GM12878 (cell line): Measurements from ENCODE around the gene NAT8L. TPM values are rescaled to one million over a fixed set of nuclear protein-coding genes. Genes with fewer than 3 reads are reported as not detected.

Source experiments
- ATAC-seq: fragments of 200-7000 bp; cut with Tn5 transposase; 3 replicates; pipeline ENCODE4 v1.9.1; 2020; ENCODE audit warnings: mild to moderate bottlenecking, moderate library complexity
- BruUV-seq: library from RNA; stranded (reverse); fragments of 400-500 nt; replicated peaks from 2 replicates; lab custom pipeline; 2021; lab: Mats Ljungman, UMichigan
- CTCF ChIA-PET: fragments of 300-600 bp; sonication (Branson Sonifier 250); formaldehyde crosslinking; extraction: SDS; loops from one replicate; lab custom pipeline; 2021; ENCODE audit warnings: inconsistent platforms; lab: Yijun Ruan, JAX
- POLR2A ChIA-PET: fragments of 350-600 bp; formaldehyde crosslinking; extraction: SDS; loops from one replicate; lab custom pipeline; 2021; ENCODE audit warnings: inconsistent platforms; lab: Charles Lee
- RAD21 ChIA-PET: fragments of 300-600 bp; sonication (Branson Sonifier 250); formaldehyde crosslinking; loops from one replicate; lab custom pipeline; 2023; ENCODE audit warnings: antibody characterized with exemption; ENCODE audit not compliant: unreplicated experiment; lab: Charles Lee
- SMC1A ChIA-PET: fragments of 300-600 bp; sonication (Branson Sonifier 250); formaldehyde crosslinking; loops from one replicate; lab custom pipeline; 2023; ENCODE audit not compliant: unreplicated experiment, uncharacterized antibody; lab: Charles Lee
- DNase-seq: peaks from one replicate; pipeline ENCODE4 v3.0.0-alpha.2; 2011; ENCODE audit warnings: low read depth, low spot score
- FAIRE-seq: peaks from 3 replicates; lab custom pipeline; 2011; peaks lifted over from hg19 to GRCh38; lab: Jason Lieb, UNC
- H2AFZ ChIP-seq: 2 replicates; pipeline ENCODE4 v1.6.0; 2011; ENCODE audit warnings: low read depth, low read length, control low read depth; ENCODE audit not compliant: control insufficient read depth
- H3K27ac ChIP-seq: 2 replicates; pipeline ENCODE4 v1.5.1; 2011; ENCODE audit warnings: control low read depth; ENCODE audit not compliant: control insufficient read depth, insufficient read depth
- H3K27me3 ChIP-seq, 2 experiments: replicated peaks in 1 of 2; 2 replicates each; pipeline versions ENCODE4 v1.6.0 to v1.6.1; 2011; ENCODE audit warnings: low read length in 1 of 2; ENCODE audit not compliant: control insufficient read depth in 2 of 2, insufficient read depth in 2 of 2
- H3K36me3 ChIP-seq, 2 experiments: 2 replicates each; pipeline ENCODE4 v1.5.1; 2011; ENCODE audit warnings: low read length in 1 of 2; ENCODE audit not compliant: control insufficient read depth in 2 of 2, insufficient read depth in 2 of 2
- H3K4me1 ChIP-seq: 2 replicates; pipeline ENCODE4 v1.6.1; 2011; ENCODE audit warnings: mild to moderate bottlenecking, low read length, moderate library complexity, mixed read lengths; ENCODE audit not compliant: control insufficient read depth, insufficient read depth
- H3K4me2 ChIP-seq: 2 replicates; pipeline ENCODE4 v1.6.0; 2011; ENCODE audit warnings: control low read depth; ENCODE audit not compliant: control insufficient read depth, insufficient read depth
- H3K4me3 ChIP-seq: fragments of 200-600 bp; sonication (generic); 2 replicates; pipeline ENCODE4 v1.5.1; 2016
- H3K79me2 ChIP-seq: 2 replicates; pipeline ENCODE4 v1.6.0; 2011; ENCODE audit warnings: low read length; ENCODE audit not compliant: control insufficient read depth, insufficient read depth
- H3K9ac ChIP-seq: 2 replicates; pipeline ENCODE4 v1.8.0; 2011; ENCODE audit warnings: low read length, control low read depth, mixed read lengths; ENCODE audit not compliant: control insufficient read depth, insufficient read depth
- H3K9me3 ChIP-seq: replicated peaks from 3 replicates; pipeline ENCODE4 v1.5.1; 2011; ENCODE audit warnings: mild to moderate bottlenecking, low read length; ENCODE audit not compliant: control insufficient read depth, insufficient read depth
- H4K20me1 ChIP-seq: 2 replicates; pipeline ENCODE4 v1.6.0; 2011; ENCODE audit not compliant: control insufficient read depth, insufficient read depth
- GATAD2B ChIP-seq: fragments of 450-650 bp; conservative IDR thresholded peaks from 2 replicates; pipeline ENCODE4 v1.6.1; 2017; ENCODE audit warnings: low read depth, mild to moderate bottlenecking, moderate library complexity
- HCFC1 ChIP-seq: fragments of 150-350 bp; IDR thresholded peaks from 2 replicates; pipeline ENCODE4 v1.6.1; 2014; ENCODE audit warnings: low read length
- IKZF1 ChIP-seq: fragments of 450-650 bp; conservative IDR thresholded peaks from 2 replicates; pipeline ENCODE4 v1.6.1; 2017; ENCODE audit warnings: antibody characterized with exemption, mild to moderate bottlenecking
- JUNB ChIP-seq: IDR thresholded peaks from 2 replicates; pipeline ENCODE4 v1.6.1; 2016; ENCODE audit warnings: antibody characterized with exemption, mild to moderate bottlenecking
- SIX5 ChIP-seq: IDR thresholded peaks from 2 replicates; pipeline ENCODE4 v1.6.1; 2011; ENCODE audit warnings: mild to moderate bottlenecking, low read depth, low read length, moderate library complexity; ENCODE audit not compliant: severe bottlenecking
- STAT1 ChIP-seq: fragments of 450-650 bp; conservative IDR thresholded peaks from 2 replicates; pipeline ENCODE4 v1.6.1; 2014; ENCODE audit warnings: antibody characterized with exemption, mild to moderate bottlenecking
- WGBS: methylation state at CpG from one replicate; pipeline ENCODE4 v1.1.6; 2016; ENCODE audit warnings: low lambda C conversion rate; ENCODE audit not compliant: insufficient replicate concordance, insufficient coverage; ENCODE audit errors: missing lambda C conversion rate; 5-methylcytosine and 5-hydroxymethylcytosine counted together
- in situ Hi-C: fragments of 300-500 bp; cut with MboI; formaldehyde crosslinking; loops from 9 replicates; pipeline ENCODE4 v1.14.3; 2018; ENCODE audit warnings: mixed read lengths
- intact Hi-C: fragments of 100-400 bp; cut with micrococcal nuclease; formaldehyde crosslinking; loops from one replicate; pipeline ENCODE4 v1.14.2; 2022; ENCODE audit not compliant: unreplicated experiment
- polyA plus RNA-seq, 11 experiments: library from polyadenylated mRNA; depleted of rRNA in 4 of 11; unstranded in 6 of 11; stranded (reverse) in 5 of 11; fragments of >200 nt; fragmentation: Nextera tagmentation in 4 of 11; fragmentation: Illumina TruSeq in 1 of 11; extraction: Ambion mirVana in 4 of 11; extraction: Trizol in 1 of 11; gene quantifications; 1 replicate in 1 of 11; 2 replicates in 10 of 11; pipeline versions ENCODE4 v1.2.1 to v1.2.3, GENCODE V29; 2011 to 2016; ENCODE audit warnings: inconsistent platforms in 2 of 11, missing spikeins in 2 of 11, low read depth in 1 of 11
- total RNA-seq, 4 experiments: library from RNA; depleted of rRNA in 3 of 4; stranded (reverse); fragments of >200 nt in 3 of 4; fragmentation: Illumina TruSeq in 1 of 4; extraction: Trizol in 1 of 4; gene quantifications; 2 replicates each; pipeline versions ENCODE4 v1.2.1 to v1.2.3, GENCODE V29; 2013 to 2021
- TF ChIP-seq, protein P1 (sequence below): fragments of 450-650 bp; IDR thresholded peaks from 2 replicates; pipeline ENCODE4 v1.6.1; 2014; ENCODE audit warnings: mild to moderate bottlenecking
- TF ChIP-seq, protein P2 (sequence below), 3 experiments: IDR thresholded peaks in 2 of 3; conservative IDR thresholded peaks in 1 of 3; 2 replicates each; pipeline ENCODE4 v1.5.1; 2011; ENCODE audit warnings: low read depth in 3 of 3, low read length in 3 of 3, mild to moderate bottlenecking in 3 of 3, control low read depth in 2 of 3, moderate library complexity in 2 of 3, inconsistent platforms in 1 of 3, mixed read lengths in 1 of 3; ENCODE audit not compliant: control insufficient read depth in 2 of 3, insufficient read depth in 1 of 3; ENCODE audit errors: extremely low read depth in 1 of 3
- TF ChIP-seq, protein P3 (sequence below): fragments of 450-650 bp; formaldehyde crosslinking; IDR thresholded peaks from 2 replicates; pipeline ENCODE4 v1.4.0; 2022; ENCODE audit warnings: mild to moderate bottlenecking, moderate library complexity
- TF ChIP-seq, protein P4 (sequence below): IDR thresholded peaks from 2 replicates; pipeline ENCODE4 v1.6.1; 2011; ENCODE audit warnings: mild to moderate bottlenecking, low read depth, low read length, moderate library complexity; ENCODE audit not compliant: insufficient replicate concordance

NAT8L gene
- total and polyA plus RNA-seq, 10 of the 15 experiments (the other 5 are each of a cell fraction or from before 2014, with no cell fraction given): 0.01 to 0.31 (median 0.11) TPM; not detected in 5

DNA sequence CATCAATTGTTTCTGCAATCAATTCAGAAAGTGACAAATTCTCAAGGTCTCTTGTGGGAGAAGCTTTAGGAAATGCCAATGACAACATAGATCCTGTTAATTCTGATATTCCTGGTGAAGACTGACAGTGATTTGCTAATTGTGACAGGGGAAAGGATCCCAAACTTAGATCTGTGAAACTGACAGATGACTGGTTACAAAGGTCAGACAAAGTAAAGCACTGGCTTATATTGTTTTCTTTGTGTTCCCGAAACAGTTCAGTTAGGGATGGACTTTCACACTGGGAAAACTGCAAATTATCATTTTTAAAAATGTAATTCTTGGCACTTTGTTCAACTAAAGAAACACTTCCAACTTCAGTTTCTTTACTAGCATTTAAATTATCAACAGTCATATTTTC lies 30.1 kb downstream of the NAT8L start:
- no peak overlapping the region for H2AFZ ChIP-seq
- CTCF ChIA-PET: no interaction called here
- in situ Hi-C loops (no loop called here), intact Hi-C loops (no loop called here)
- RAD21 ChIA-PET: no interaction called here
- peaks cover 0 to 2% of the 10 kb centered on the region in 2 experiments; a peak in 2 of 4 replicates for H3K27me3 ChIP-seq
- H3K79me2 ChIP-seq: no peaks in the 10 kb centered on the region
- TF ChIP-seq, protein P1, sequence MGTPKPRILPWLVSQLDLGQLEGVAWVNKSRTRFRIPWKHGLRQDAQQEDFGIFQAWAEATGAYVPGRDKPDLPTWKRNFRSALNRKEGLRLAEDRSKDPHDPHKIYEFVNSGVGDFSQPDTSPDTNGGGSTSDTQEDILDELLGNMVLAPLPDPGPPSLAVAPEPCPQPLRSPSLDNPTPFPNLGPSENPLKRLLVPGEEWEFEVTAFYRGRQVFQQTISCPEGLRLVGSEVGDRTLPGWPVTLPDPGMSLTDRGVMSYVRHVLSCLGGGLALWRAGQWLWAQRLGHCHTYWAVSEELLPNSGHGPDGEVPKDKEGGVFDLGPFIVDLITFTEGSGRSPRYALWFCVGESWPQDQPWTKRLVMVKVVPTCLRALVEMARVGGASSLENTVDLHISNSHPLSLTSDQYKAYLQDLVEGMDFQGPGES: no peak
- no peak for TF ChIP-seq IKZF1
- no peak for TF ChIP-seq STAT1
- H3K9ac ChIP-seq: no peak overlapping the region
- H4K20me1 ChIP-seq: no peaks in the 10 kb centered on the region
- FAIRE-seq (no peak), ATAC-seq (no peak), DNase-seq (no peak)
- POLR2A ChIA-PET: no interaction called here
- no TSS peak for BruUV-seq
- no peaks in the 10 kb centered on the region for H3K4me1 ChIP-seq
- no peaks in the 10 kb centered on the region for H3K9me3 ChIP-seq
- WGBS: 17% methylated on average over 1 of the region's 1 CpG
- no peak overlapping the region for H3K27ac ChIP-seq
- SMC1A ChIA-PET: no interaction called here
- H3K4me2 ChIP-seq: no peak overlapping the region
- no peak overlapping the region for H3K4me3 ChIP-seq
- no peaks in the 10 kb centered on the region for H3K36me3 ChIP-seq

DNA sequence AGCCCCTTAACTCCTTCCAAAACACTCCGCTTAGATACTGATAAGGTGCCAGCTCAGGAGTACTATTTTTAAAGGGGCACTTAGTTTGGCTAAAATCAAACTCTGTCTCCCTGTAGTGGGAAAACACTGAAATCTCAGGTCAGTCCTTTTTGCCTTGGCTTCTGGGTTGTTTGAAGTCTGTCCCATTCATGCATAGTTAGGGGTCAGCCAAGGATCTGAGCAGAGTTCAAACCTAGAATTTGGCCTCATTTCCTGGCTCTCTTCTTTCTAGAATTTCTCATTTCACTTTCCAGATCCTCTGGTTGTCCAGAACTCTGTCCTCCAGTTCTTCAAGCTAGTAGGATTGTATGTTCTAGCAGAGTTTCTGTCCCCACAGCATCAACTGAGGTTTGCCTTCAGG lies 31.5 kb downstream of the NAT8L start:
- 93% methylated on average over 1 of the region's 1 CpG for WGBS
- TF ChIP-seq, protein P2, sequence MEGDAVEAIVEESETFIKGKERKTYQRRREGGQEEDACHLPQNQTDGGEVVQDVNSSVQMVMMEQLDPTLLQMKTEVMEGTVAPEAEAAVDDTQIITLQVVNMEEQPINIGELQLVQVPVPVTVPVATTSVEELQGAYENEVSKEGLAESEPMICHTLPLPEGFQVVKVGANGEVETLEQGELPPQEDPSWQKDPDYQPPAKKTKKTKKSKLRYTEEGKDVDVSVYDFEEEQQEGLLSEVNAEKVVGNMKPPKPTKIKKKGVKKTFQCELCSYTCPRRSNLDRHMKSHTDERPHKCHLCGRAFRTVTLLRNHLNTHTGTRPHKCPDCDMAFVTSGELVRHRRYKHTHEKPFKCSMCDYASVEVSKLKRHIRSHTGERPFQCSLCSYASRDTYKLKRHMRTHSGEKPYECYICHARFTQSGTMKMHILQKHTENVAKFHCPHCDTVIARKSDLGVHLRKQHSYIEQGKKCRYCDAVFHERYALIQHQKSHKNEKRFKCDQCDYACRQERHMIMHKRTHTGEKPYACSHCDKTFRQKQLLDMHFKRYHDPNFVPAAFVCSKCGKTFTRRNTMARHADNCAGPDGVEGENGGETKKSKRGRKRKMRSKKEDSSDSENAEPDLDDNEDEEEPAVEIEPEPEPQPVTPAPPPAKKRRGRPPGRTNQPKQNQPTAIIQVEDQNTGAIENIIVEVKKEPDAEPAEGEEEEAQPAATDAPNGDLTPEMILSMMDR (IDR thresholded peaks at IDR 0.05 in 2 of 3, conservative IDR thresholded peaks at IDR 0.05 in 1 of 3; ENCODE audit: control insufficient read depth in 2 of 3, extremely low read depth in 1 of 3, insufficient read depth in 1 of 3, low read depth in 3 of 3, low read length in 3 of 3): no peak
- no peak for TF ChIP-seq HCFC1
- TF ChIP-seq STAT1: no peak
- TF ChIP-seq, protein P3, sequence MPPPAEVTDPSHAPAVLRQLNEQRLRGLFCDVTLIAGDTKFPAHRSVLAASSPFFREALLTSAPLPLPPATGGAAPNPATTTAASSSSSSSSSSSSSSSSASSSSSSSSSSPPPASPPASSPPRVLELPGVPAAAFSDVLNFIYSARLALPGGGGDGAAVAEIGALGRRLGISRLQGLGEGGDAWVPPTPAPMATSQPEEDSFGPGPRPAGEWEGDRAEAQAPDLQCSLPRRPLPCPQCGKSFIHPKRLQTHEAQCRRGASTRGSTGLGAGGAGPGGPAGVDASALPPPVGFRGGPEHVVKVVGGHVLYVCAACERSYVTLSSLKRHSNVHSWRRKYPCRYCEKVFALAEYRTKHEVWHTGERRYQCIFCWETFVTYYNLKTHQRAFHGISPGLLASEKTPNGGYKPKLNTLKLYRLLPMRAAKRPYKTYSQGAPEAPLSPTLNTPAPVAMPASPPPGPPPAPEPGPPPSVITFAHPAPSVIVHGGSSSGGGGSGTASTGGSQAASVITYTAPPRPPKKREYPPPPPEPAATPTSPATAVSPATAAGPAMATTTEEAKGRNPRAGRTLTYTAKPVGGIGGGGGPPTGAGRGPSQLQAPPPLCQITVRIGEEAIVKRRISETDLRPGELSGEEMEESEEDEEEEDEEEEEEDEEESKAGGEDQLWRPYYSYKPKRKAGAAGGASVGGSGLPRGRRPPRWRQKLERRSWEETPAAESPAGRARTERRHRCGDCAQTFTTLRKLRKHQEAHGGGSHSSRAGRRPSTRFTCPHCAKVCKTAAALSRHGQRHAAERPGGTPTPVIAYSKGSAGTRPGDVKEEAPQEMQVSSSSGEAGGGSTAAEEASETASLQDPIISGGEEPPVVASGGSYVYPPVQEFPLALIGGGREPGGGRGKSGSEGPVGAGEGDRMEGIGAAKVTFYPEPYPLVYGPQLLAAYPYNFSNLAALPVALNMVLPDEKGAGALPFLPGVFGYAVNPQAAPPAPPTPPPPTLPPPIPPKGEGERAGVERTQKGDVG (CRISPR knock-in tag): no peak
- TF ChIP-seq, protein P4, sequence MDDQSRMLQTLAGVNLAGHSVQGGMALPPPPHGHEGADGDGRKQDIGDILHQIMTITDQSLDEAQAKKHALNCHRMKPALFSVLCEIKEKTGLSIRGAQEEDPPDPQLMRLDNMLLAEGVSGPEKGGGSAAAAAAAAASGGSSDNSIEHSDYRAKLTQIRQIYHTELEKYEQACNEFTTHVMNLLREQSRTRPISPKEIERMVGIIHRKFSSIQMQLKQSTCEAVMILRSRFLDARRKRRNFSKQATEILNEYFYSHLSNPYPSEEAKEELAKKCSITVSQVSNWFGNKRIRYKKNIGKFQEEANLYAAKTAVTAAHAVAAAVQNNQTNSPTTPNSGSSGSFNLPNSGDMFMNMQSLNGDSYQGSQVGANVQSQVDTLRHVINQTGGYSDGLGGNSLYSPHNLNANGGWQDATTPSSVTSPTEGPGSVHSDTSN: no peak
- no peak for TF ChIP-seq JUNB
- TF ChIP-seq GATAD2B: no peak
- no peak for TF ChIP-seq SIX5

More for the DNA sequence above, 31.5 kb downstream of the NAT8L start:
- in situ Hi-C loops (no loop called here), intact Hi-C loops (no loop called here)
- no peak overlapping the region for H2AFZ ChIP-seq
- H3K4me3 ChIP-seq: no peak overlapping the region
- no peak overlapping the region for H3K27ac ChIP-seq
- no peaks in the 10 kb centered on the region for H3K36me3 ChIP-seq
- SMC1A ChIA-PET: no interaction called here
- no peak overlapping the region for H3K4me2 ChIP-seq
- H3K9ac ChIP-seq: no peak overlapping the region
- ATAC-seq (no peak), FAIRE-seq (no peak), DNase-seq (no peak)
- no TSS peak for BruUV-seq
- H3K9me3 ChIP-seq: no peaks in the 10 kb centered on the region; the same call in 2 of the 3 replicates
- H3K79me2 ChIP-seq: no peaks in the 10 kb centered on the region
- POLR2A ChIA-PET: no interaction called here
- H4K20me1 ChIP-seq: no peaks in the 10 kb centered on the region
- CTCF ChIA-PET: no interaction called here
- no peaks in the 10 kb centered on the region for H3K4me1 ChIP-seq
- peaks cover 0 to 2% of the 10 kb centered on the region in 2 experiments; a peak in 3 of 4 replicates for H3K27me3 ChIP-seq
- RAD21 ChIA-PET: no interaction called here
